ENCODE results near the gene ALDH3B1.

DNA sequence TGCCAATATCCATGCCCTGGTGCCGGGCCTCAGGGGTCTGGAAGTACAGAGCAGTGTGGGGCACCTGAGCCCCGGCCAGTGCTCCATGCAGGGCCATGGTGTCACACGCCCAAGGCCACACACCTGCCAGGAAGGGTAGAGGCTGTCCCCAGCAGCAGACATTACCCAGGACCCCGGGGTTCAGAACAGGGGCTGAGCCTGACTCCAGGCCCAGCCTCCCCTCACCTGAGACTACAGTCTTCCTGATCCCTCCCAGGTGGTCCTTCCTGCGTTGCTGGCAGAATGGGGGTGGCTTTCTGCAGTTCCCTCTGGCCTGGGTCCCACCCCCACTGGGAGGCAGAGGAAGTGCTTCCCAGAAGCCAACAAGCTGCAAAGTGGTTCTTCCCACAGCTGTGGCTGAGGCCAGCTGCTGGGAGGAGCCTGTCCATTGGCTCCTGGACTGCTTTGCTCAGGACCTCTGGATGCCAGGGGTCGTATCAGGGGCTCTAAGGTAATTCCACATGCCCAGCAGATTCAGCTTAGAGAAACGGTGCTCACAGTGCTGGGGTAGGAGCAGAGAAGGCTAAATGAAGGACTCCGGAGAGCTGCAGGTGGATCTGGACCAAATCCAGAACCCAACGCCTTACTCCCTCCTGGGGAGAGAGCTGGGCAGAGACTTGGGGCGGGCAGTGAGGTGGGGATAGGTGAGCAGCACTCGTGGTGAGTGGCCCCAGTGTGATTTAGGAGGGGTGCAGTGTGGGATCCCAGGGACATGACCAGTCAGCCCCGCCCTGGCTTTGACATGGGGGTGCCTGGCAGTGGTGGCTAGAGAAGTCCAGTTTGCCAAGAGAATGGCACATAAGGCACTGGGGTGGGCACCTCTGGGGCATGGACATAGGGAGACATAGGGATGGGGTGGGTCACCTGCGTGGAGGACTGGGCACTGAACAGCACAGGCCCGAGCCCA is 41.3 kb downstream of the ALDH3B1 start:
- TF ChIP-seq CTCF (conservative IDR thresholded peaks at IDR 0.05; ENCODE audit: low read length) (no peak), EZH2phosphoT487 (IDR thresholded peaks at IDR 0.05; ENCODE audit: borderline replicate concordance) (no peak)
